H1 (cell line): Measurements from ENCODE around the gene MOCS1. TPM values are rescaled to one million over a fixed set of nuclear protein-coding genes. Genes with fewer than 3 reads are reported as not detected.

ENCODE experiments used
- BRCA1 ChIP-seq: IDR thresholded peaks from 2 replicates; pipeline ENCODE4 v1.6.1; 2012; ENCODE audit warnings: low read depth, low read length, improper control_type of control experiment
- E2F6 ChIP-seq: IDR thresholded peaks from 2 replicates; pipeline ENCODE4 v1.6.1; 2012; ENCODE audit warnings: inconsistent platforms
- EP300 ChIP-seq, 2 experiments: IDR thresholded peaks; 1 replicate in 1 of 2; 2 replicates in 1 of 2; pipeline ENCODE4 v1.6.1; 2011 to 2012; ENCODE audit warnings: low read depth in 2 of 2, low read length in 2 of 2, mild to moderate bottlenecking in 2 of 2, borderline replicate concordance in 1 of 2, inconsistent platforms in 1 of 2, moderate library complexity in 1 of 2
- KDM4A ChIP-seq: IDR thresholded peaks from one replicate; pipeline ENCODE4 v1.7.1; 2012; ENCODE audit warnings: low read depth, mild to moderate bottlenecking, moderate library complexity, low read length, inconsistent platforms; ENCODE audit not compliant: severe bottlenecking
- RBBP5 ChIP-seq: IDR thresholded peaks from 2 replicates; pipeline ENCODE4 v1.7.1; 2012; ENCODE audit warnings: low read depth, mild to moderate bottlenecking, inconsistent platforms, low read length, moderate library complexity, borderline replicate concordance
- polyA plus RNA-seq, 7 experiments: library from polyadenylated mRNA; depleted of rRNA in 3 of 7; stranded (reverse) in 5 of 7; unstranded in 2 of 7; fragments of >200 nt in 5 of 7; fragments of 200-250 nt in 2 of 7; gene quantifications; 1 replicate in 5 of 7; 2 replicates in 1 of 7; 4 replicates in 1 of 7; pipeline versions ENCODE4 v1.2.1 to v1.2.3, GENCODE V29; 2011 to 2013; ENCODE audit warnings: missing spikeins in 2 of 7, mixed read lengths in 2 of 7
- total RNA-seq: library from RNA; stranded (reverse); fragmentation: NEBNext Ultra II Directional; extraction: Animal tissue kit (Norgen Biotek cat#: 25700); gene quantifications from 2 replicates; pipeline ENCODE4 v1.2.1, GENCODE V29; 2021

The MOCS1 gene
- total and polyA plus RNA-seq, 2 of the 8 experiments (the other 6 are each of a cell fraction or from before 2014, with no cell fraction given) = 13.4 to 19.7 TPM

- TF ChIP-seq EP300 (IDR thresholded peaks at IDR 0.05; ENCODE audit: borderline replicate concordance in 1 of 2, low read depth in 2 of 2, low read length in 2 of 2) (no peak), BRCA1 (no peak), RBBP5 (no peak), E2F6 (no peak), KDM4A (no peak)
- TF ChIP-seq, all 59 proteins: peak for 0
Observed at GRCh38 chr6:39879535-39879934, 54.7 kb downstream of the MOCS1 start (continued).
